ENCODE measurements around the gene GTPBP1.

- TF ChIP-seq, protein P1, sequence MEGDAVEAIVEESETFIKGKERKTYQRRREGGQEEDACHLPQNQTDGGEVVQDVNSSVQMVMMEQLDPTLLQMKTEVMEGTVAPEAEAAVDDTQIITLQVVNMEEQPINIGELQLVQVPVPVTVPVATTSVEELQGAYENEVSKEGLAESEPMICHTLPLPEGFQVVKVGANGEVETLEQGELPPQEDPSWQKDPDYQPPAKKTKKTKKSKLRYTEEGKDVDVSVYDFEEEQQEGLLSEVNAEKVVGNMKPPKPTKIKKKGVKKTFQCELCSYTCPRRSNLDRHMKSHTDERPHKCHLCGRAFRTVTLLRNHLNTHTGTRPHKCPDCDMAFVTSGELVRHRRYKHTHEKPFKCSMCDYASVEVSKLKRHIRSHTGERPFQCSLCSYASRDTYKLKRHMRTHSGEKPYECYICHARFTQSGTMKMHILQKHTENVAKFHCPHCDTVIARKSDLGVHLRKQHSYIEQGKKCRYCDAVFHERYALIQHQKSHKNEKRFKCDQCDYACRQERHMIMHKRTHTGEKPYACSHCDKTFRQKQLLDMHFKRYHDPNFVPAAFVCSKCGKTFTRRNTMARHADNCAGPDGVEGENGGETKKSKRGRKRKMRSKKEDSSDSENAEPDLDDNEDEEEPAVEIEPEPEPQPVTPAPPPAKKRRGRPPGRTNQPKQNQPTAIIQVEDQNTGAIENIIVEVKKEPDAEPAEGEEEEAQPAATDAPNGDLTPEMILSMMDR (IDR thresholded peaks at IDR 0.05) = no peak
- TF ChIP-seq EP300 (IDR thresholded peaks at IDR 0.05) = no peak
Observed at GRCh38 chr22:38744981-38745380, 39.2 kb downstream of the GTPBP1 start.
